Ascending aorta (tissue), 2 donors: Measurements from ENCODE around the gene NEURL1. TPM values are rescaled to one million over a fixed set of nuclear protein-coding genes. Genes with fewer than 3 reads are reported as not detected.
A peak's percentile ranks its signal among the peaks of the same experiment; 100 is the strongest.

Source experiments
- DNase-seq, 2 donors: peaks; one replicate each; pipeline ENCODE4 v3.0.0-alpha.2; 2019; ENCODE audit warnings: low spot score in 2 of 2
- H3K27ac ChIP-seq, 2 donors: fragments of 200-600 bp; sonication (generic); one replicate each; pipeline ENCODE4 v1.5.1; 2016 to 2017; ENCODE audit warnings: mild to moderate bottlenecking in 1 of 2
- H3K27me3 ChIP-seq: fragments of 200-600 bp; sonication (generic); one replicate; pipeline ENCODE4 v1.5.1; 2017
- H3K36me3 ChIP-seq, 2 donors: fragments of 200-600 bp; sonication (generic); one replicate each; pipeline ENCODE4 v1.5.1; 2016
- H3K4me1 ChIP-seq, 2 donors: fragments of 200-600 bp; sonication (generic); one replicate each; pipeline ENCODE4 v1.5.1; 2016 to 2017; ENCODE audit warnings: mild to moderate bottlenecking in 1 of 2
- H3K4me3 ChIP-seq, 2 donors: fragments of 200-600 bp; sonication (generic); one replicate each; pipeline ENCODE4 v1.5.1; 2016 to 2017; ENCODE audit warnings: mild to moderate bottlenecking in 1 of 2
- H3K9me3 ChIP-seq, 2 donors: fragments of 200-600 bp; sonication (generic); one replicate each; pipeline ENCODE4 v1.5.1; 2016
- CTCF ChIP-seq, 3 experiments: fragments of 200-600 bp in 2 of 3; fragments of 450-650 bp in 1 of 3; sonication (generic) in 2 of 3; IDR thresholded peaks; one replicate each; pipeline ENCODE4 v1.5.1; 2016 to 2019; ENCODE audit warnings: antibody characterized with exemption in 3 of 3, mild to moderate bottlenecking in 1 of 3, moderate library complexity in 1 of 3
- intact Hi-C: fragments of 100-400 bp; cut with DNase I; formaldehyde crosslinking; loops from one replicate; pipeline ENCODE4 v1.15.1; 2023
- total RNA-seq: library from RNA; depleted of rRNA; stranded (reverse); fragments of >200 nt; gene quantifications from one replicate; pipeline ENCODE4 v1.1.0, GENCODE V29; 2016

The NEURL1 gene
- total RNA-seq, 1 donor from 2014 or later: not detected

GRCh38 chr10:103452506-103453230 is 40.8 kb upstream of the NEURL1 start:
- Histone ChIP-seq H3K36me3 (peaks cover 13 to 21% of the 10 kb centered on the region in 2 donors), H3K27ac (peak overlapping the region; percentile 90 to 95), H3K4me1 (peaks cover 21 to 33% of the 10 kb centered on the region in 2 donors), H3K9me3 (no peaks in the 10 kb centered on the region), H3K27me3 (no peaks in the 10 kb centered on the region), H3K4me3 (peak overlapping the region; percentile 75 to 76)
- no peak for TF ChIP-seq CTCF (IDR thresholded peaks at IDR 0.05)
- no peak for DNase-seq
- intact Hi-C loops: loop anchor here (1.0 kb wide), 1 partner anchor 30 kb away; no protein-coding TSS in a partner anchor

DNA sequence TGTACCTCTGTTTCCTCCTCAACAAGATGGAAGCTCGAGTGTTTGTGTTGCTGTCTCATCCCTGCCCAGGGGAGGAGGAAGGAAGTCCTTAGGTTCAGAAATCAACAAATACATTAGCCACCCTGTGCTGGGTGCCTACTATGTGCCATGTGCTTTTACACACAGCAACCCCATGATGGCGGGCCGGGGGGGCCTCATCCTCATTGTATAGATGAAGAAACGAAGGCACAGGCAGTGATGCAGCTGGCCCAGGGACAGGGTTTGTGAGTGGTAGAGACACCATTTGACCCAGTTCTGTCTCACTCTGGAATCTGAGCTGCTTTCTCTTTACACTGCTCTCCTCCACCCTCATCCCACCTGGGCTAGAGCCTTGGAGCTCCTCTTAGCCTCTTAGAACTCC is 39.5 kb upstream of the NEURL1 start:
- H3K9me3 ChIP-seq: no peaks in the 10 kb centered on the region
- H3K4me1 ChIP-seq: peaks cover 11 to 21% of the 10 kb centered on the region in 2 donors
- no peaks in the 10 kb centered on the region for H3K27me3 ChIP-seq
- peaks cover 5 to 10% of the 10 kb centered on the region in 2 donors for H3K36me3 ChIP-seq
- H3K4me3 ChIP-seq: no peak overlapping the region
- intact Hi-C loops: no loop called here
- no peak for TF ChIP-seq CTCF (IDR thresholded peaks at IDR 0.05)
- no peak for DNase-seq
- no peak overlapping the region for H3K27ac ChIP-seq

GRCh38 chr10:103455235-103455634 is 38.3 kb upstream of the NEURL1 start:
- Histone ChIP-seq H3K9me3 (no peaks in the 10 kb centered on the region), H3K4me1 (peaks cover 5 to 9% of the 10 kb centered on the region in 2 donors), H3K27me3 (no peaks in the 10 kb centered on the region), H3K36me3 (no peaks in the 10 kb centered on the region), H3K4me3 (no peak overlapping the region), H3K27ac (no peak overlapping the region)
- no peak for DNase-seq
- TF ChIP-seq CTCF (IDR thresholded peaks at IDR 0.05): no peak
- intact Hi-C loops: no loop called here

- H3K27me3 ChIP-seq: no peaks in the 10 kb centered on the region
- H3K9me3 ChIP-seq: no peaks in the 10 kb centered on the region
- TF ChIP-seq CTCF (IDR thresholded peaks at IDR 0.05): no peak
- H3K4me1 ChIP-seq: peaks cover 5% of the 10 kb centered on the region in 2 donors
- intact Hi-C loops: no loop called here
- no peak overlapping the region for H3K27ac ChIP-seq
- H3K36me3 ChIP-seq: no peaks in the 10 kb centered on the region
- DNase-seq: no peak
- H3K4me3 ChIP-seq: no peak overlapping the region
These were observed 37.3 kb upstream of the NEURL1 start for GRCh38 chr10:103456074-103456660.

- no peaks in the 10 kb centered on the region for H3K36me3 ChIP-seq
- DNase-seq: no peak
- no peak overlapping the region for H3K4me3 ChIP-seq
- H3K27me3 ChIP-seq: no peaks in the 10 kb centered on the region
- intact Hi-C loops: no loop called here
- H3K4me1 ChIP-seq: peaks cover 5% of the 10 kb centered on the region in 2 donors
- TF ChIP-seq CTCF (IDR thresholded peaks at IDR 0.05): no peak
- H3K27ac ChIP-seq: no peak overlapping the region
- no peaks in the 10 kb centered on the region for H3K9me3 ChIP-seq
These were observed 36.3 kb upstream of the NEURL1 start for GRCh38 chr10:103457176-103457712.
